Body of pancreas (tissue), 4 donors: ENCODE measurements around the gene GNG3.

Experiments used
- CTCF ChIP-seq, 7 experiments: fragments of 450-650 bp in 4 of 7; fragments of 200-600 bp in 3 of 7; sonication (generic) in 3 of 7; IDR thresholded peaks; one replicate each; pipeline ENCODE4 v1.5.1; 2016 to 2019; ENCODE audit warnings: antibody characterized with exemption in 7 of 7
- POLR2A ChIP-seq, 3 donors: fragments of 450-650 bp; IDR thresholded peaks; one replicate each; pipeline ENCODE4 v1.6.1; 2016; ENCODE audit warnings: antibody characterized with exemption in 3 of 3, mild to moderate bottlenecking in 2 of 3

GRCh38 chr11:62728171-62728988 lies 20.9 kb downstream of the GNG3 start, which contains the start of gene TTC9C:
- TF ChIP-seq CTCF (IDR thresholded peaks at IDR 0.05), result no peak
- TF ChIP-seq POLR2A (IDR thresholded peaks at IDR 0.05), result peak in 2 of 3 donors; percentile 77 to 84
